GM18505 (cell line): ENCODE data around the gene SRL.

Source experiments
- ATAC-seq: cut with Tn5 transposase; IDR thresholded peaks from one replicate; pipeline ENCODE4 v1.9.1; 2021; ENCODE audit not compliant: unreplicated experiment
- POLR2A ChIP-seq: IDR thresholded peaks from 4 replicates; pipeline ENCODE4 v1.6.1; 2011; ENCODE audit warnings: borderline replicate concordance; ENCODE audit not compliant: insufficient read depth, insufficient read length; ENCODE audit errors: extremely low read depth

The SRL gene

GRCh38 chr16:4192206-4192605 is 49.7 kb downstream of the SRL start:
- no peak for ATAC-seq
- no peak for TF ChIP-seq POLR2A

GRCh38 chr16:4190712-4191333 is 51.1 kb downstream of the SRL start:
- no peak for ATAC-seq
- TF ChIP-seq POLR2A = no peak

- no peak for ATAC-seq
- no peak for TF ChIP-seq POLR2A
Observed at GRCh38 chr16:4190086-4190485, 51.8 kb downstream of the SRL start.

GRCh38 chr16:4184038-4184702 is 57.7 kb downstream of the SRL start:
- ATAC-seq = no peak

GRCh38 chr16:4183237-4184037 is 58.4 kb downstream of the SRL start:
- ATAC-seq = peak; percentile 88
- peak; percentile 62 for TF ChIP-seq POLR2A

More at GRCh38 chr16:4184038-4184702, 57.7 kb downstream of the SRL start:
- TF ChIP-seq POLR2A = no peak

- ATAC-seq = peak; percentile 8
- TF ChIP-seq POLR2A = no peak
Observed at GRCh38 chr16:4182581-4183236, 59.2 kb downstream of the SRL start.

- ATAC-seq = no peak
- TF ChIP-seq POLR2A = no peak
Observed at GRCh38 chr16:4180511-4180910, 61.4 kb downstream of the SRL start.

- TF ChIP-seq POLR2A = no peak
Observed at GRCh38 chr16:4179763-4180260, 62.1 kb downstream of the SRL start.

GRCh38 chr16:4179020-4179419 is 62.9 kb downstream of the SRL start:
- no peak for ATAC-seq
- TF ChIP-seq POLR2A = no peak

More at GRCh38 chr16:4179763-4180260, 62.1 kb downstream of the SRL start:
- no peak for ATAC-seq

- no peak for ATAC-seq
Observed at GRCh38 chr16:4178468-4179010, 63.3 kb downstream of the SRL start.

GRCh38 chr16:4176906-4177417 is 64.9 kb downstream of the SRL start:
- ATAC-seq = no peak
- no peak for TF ChIP-seq POLR2A

More at GRCh38 chr16:4178468-4179010, 63.3 kb downstream of the SRL start:
- TF ChIP-seq POLR2A = no peak

GRCh38 chr16:4175849-4176248 is 66.0 kb downstream of the SRL start:
- TF ChIP-seq POLR2A = no peak
- ATAC-seq = no peak

GRCh38 chr16:4172070-4172469 is 69.8 kb downstream of the SRL start:
- no peak for TF ChIP-seq POLR2A
- no peak for ATAC-seq

- no peak for TF ChIP-seq POLR2A
- no peak for ATAC-seq
Observed at GRCh38 chr16:4169415-4169814, 72.5 kb downstream of the SRL start.
